ENCODE measurements around the gene OTOP2. TPM values are rescaled to one million over a fixed set of nuclear protein-coding genes. Genes with fewer than 3 reads are reported as not detected.

OTOP2 gene
- total RNA-seq, 1 donor from 2014 or later, result not detected

DNA sequence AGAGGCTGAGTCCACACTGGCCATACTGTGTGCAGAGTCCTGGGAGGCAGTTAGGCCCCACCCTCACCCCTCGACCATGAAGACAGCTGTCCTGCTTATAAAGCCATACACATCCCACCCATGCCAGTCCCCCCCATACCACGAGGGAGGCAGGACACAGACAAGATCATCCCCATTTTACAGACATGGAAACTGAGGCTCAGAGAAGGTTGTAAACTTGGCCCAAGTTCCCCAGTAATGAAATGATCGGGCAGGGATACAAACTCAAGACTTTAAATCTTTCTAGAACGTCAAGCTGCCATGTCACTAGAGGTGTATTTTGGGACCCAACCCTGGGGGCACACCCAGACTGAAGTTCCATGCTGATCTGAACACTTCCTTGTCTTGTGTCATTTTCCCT is 32.0 kb downstream of the OTOP2 start:
- TF ChIP-seq, protein P1, sequence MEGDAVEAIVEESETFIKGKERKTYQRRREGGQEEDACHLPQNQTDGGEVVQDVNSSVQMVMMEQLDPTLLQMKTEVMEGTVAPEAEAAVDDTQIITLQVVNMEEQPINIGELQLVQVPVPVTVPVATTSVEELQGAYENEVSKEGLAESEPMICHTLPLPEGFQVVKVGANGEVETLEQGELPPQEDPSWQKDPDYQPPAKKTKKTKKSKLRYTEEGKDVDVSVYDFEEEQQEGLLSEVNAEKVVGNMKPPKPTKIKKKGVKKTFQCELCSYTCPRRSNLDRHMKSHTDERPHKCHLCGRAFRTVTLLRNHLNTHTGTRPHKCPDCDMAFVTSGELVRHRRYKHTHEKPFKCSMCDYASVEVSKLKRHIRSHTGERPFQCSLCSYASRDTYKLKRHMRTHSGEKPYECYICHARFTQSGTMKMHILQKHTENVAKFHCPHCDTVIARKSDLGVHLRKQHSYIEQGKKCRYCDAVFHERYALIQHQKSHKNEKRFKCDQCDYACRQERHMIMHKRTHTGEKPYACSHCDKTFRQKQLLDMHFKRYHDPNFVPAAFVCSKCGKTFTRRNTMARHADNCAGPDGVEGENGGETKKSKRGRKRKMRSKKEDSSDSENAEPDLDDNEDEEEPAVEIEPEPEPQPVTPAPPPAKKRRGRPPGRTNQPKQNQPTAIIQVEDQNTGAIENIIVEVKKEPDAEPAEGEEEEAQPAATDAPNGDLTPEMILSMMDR (IDR thresholded peaks at IDR 0.05; ENCODE audit: insufficient read depth, low read depth, low read length), result no peak
- no peak for TF ChIP-seq EZH2 (IDR thresholded peaks at IDR 0.05; ENCODE audit: insufficient read depth, low read length)
- H4K20me1 ChIP-seq (ENCODE audit: insufficient read depth, low read length), result no peaks in the 10 kb centered on the region
- H3K9ac ChIP-seq (ENCODE audit: low read length), result no peak overlapping the region
- peaks cover 3% of the 10 kb centered on the region for H3K36me3 Mint-ChIP-seq (ENCODE audit: low read depth, unreplicated experiment)
- H3K4me3 ChIP-seq (ENCODE audit: insufficient read depth, low read depth, low read length), result no peak overlapping the region
- no peak overlapping the region for H3K4me3 Mint-ChIP-seq (ENCODE audit: unreplicated experiment)
- no peak overlapping the region for H3K4me2 ChIP-seq (ENCODE audit: low read length)
- H3K9me3 Mint-ChIP-seq (ENCODE audit: unreplicated experiment), result no peaks in the 10 kb centered on the region
- no peaks in the 10 kb centered on the region for H3K9me3 ChIP-seq (ENCODE audit: insufficient read depth, low read depth, low read length)
- FAIRE-seq (no peak), DNase-seq (ENCODE audit: low read depth) (no peak)
- no peak overlapping the region for H3K27ac Mint-ChIP-seq (ENCODE audit: unreplicated experiment)
- H3K27me3 Mint-ChIP-seq (ENCODE audit: low read depth, unreplicated experiment), result peaks cover 35% of the 10 kb centered on the region
- no peak overlapping the region for H2AFZ ChIP-seq (ENCODE audit: low read depth, low read length)
- H3K79me2 ChIP-seq (ENCODE audit: insufficient read depth, low read length), result no peaks in the 10 kb centered on the region
- H3K27me3 ChIP-seq (ENCODE audit: insufficient read depth, low read length), result peaks cover 6% of the 10 kb centered on the region
- no peak overlapping the region for H3K27ac ChIP-seq (ENCODE audit: low read depth, low read length)
- H3K4me1 ChIP-seq (ENCODE audit: insufficient read depth, low read length), result peaks cover 5% of the 10 kb centered on the region
- no peaks in the 10 kb centered on the region for H3K36me3 ChIP-seq (ENCODE audit: insufficient read depth, low read length)
- peaks cover 3% of the 10 kb centered on the region for H3K4me1 Mint-ChIP-seq (ENCODE audit: low read depth, unreplicated experiment)

DNA sequence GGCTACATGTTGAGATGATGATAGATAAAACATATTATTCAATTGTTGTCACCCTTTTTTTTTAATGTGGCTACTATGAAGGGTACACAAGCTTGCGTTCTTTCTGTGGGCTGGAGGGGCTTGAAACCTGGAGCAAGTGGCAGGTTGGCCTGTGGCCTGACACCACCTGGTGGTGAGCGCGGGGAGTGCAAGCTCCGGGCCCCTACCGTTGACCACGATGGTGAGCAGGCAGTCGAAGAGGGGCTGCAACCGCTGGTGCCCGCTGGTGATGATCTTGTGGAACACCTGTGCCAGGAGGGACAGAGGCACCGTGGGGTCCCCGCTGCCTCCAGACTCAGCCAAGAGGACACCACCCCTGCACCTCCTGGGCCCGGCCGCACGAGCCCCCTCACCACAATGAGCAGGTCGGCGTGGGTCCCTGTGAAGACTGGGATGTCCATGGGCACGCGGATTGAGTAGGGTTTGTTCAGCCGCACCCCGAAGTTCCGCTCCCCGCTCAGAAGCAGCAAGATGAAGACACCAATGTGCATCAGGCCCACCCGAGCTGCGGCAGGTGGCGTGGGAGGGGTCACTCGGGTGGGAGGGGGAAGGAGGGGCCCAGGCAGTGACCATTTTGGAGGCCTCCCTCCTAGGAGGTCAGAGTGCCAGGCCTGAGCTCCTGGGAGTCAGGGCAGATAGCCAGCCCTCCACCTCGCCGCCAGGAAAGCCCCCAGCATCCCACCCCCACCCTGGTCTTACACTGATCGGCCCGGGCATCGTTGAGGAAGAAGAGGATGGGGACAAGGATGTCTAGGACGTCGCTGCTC is 34.1 kb downstream of the OTOP2 start:
- H3K27ac Mint-ChIP-seq (ENCODE audit: unreplicated experiment), result peak overlapping the region; percentile 34

More for the DNA sequence above, 34.1 kb downstream of the OTOP2 start:
- Histone ChIP-seq H2AFZ (ENCODE audit: low read depth, low read length) (no peak overlapping the region), H3K36me3 (ENCODE audit: insufficient read depth, low read length) (no peaks in the 10 kb centered on the region), H3K27ac (ENCODE audit: low read depth, low read length) (no peak overlapping the region), H3K27me3 (ENCODE audit: insufficient read depth, low read length) (peaks cover 3% of the 10 kb centered on the region), H3K4me3 (ENCODE audit: insufficient read depth, low read depth, low read length) (no peak overlapping the region), H3K9me3 (ENCODE audit: insufficient read depth, low read depth, low read length) (no peaks in the 10 kb centered on the region), H3K79me2 (ENCODE audit: insufficient read depth, low read length) (no peaks in the 10 kb centered on the region), H3K4me2 (ENCODE audit: low read length) (no peak overlapping the region), H3K4me1 (ENCODE audit: insufficient read depth, low read length) (peaks cover 5% of the 10 kb centered on the region), H4K20me1 (ENCODE audit: insufficient read depth, low read length) (no peaks in the 10 kb centered on the region), H3K9ac (ENCODE audit: low read length) (no peak overlapping the region)
- Mint-ChIP-seq H3K27me3 (ENCODE audit: low read depth, unreplicated experiment) (peaks cover 31% of the 10 kb centered on the region), H3K9me3 (ENCODE audit: unreplicated experiment) (no peaks in the 10 kb centered on the region), H3K4me3 (ENCODE audit: unreplicated experiment) (peak overlapping the region; percentile 57), H3K36me3 (ENCODE audit: low read depth, unreplicated experiment) (peaks cover 2% of the 10 kb centered on the region), H3K4me1 (ENCODE audit: low read depth, unreplicated experiment) (peaks cover 3% of the 10 kb centered on the region)
- no peak for TF ChIP-seq EZH2 (IDR thresholded peaks at IDR 0.05; ENCODE audit: insufficient read depth, low read length)
- TF ChIP-seq, protein P1 (IDR thresholded peaks at IDR 0.05; ENCODE audit: insufficient read depth, low read depth, low read length), result peak; percentile 67
- FAIRE-seq, result no peak
- peak; percentile 6 for DNase-seq (ENCODE audit: low read depth)
